HG03196 (cell line): ENCODE results near the gene MINDY4.

Experiments used
- ATAC-seq: cut with Tn5 transposase; IDR thresholded peaks from one replicate; pipeline ENCODE4 v1.9.1; 2021; ENCODE audit not compliant: unreplicated experiment

MINDY4 gene

GRCh38 chr7:30851651-30852307 is 80.6 kb downstream of the MINDY4 start:
- no peak for ATAC-seq

- ATAC-seq = no peak
Observed at GRCh38 chr7:30852308-30852684, 81.1 kb downstream of the MINDY4 start.

- ATAC-seq = no peak
Observed at GRCh38 chr7:30852744-30853288, 81.6 kb downstream of the MINDY4 start.

- ATAC-seq = no peak
Observed at GRCh38 chr7:30853576-30853975, 82.4 kb downstream of the MINDY4 start.

GRCh38 chr7:30855936-30856335 is 84.7 kb downstream of the MINDY4 start:
- no peak for ATAC-seq

GRCh38 chr7:30858576-30858975 is 87.4 kb downstream of the MINDY4 start:
- ATAC-seq = no peak

GRCh38 chr7:30859202-30859939 is 88.2 kb downstream of the MINDY4 start:
- no peak for ATAC-seq

GRCh38 chr7:30859940-30860496 is 88.8 kb downstream of the MINDY4 start:
- no peak for ATAC-seq

GRCh38 chr7:30861612-30862011 is 90.4 kb downstream of the MINDY4 start:
- no peak for ATAC-seq

GRCh38 chr7:30862995-30863705 is 91.9 kb downstream of the MINDY4 start:
- ATAC-seq = no peak

GRCh38 chr7:30863706-30864035 is 92.5 kb downstream of the MINDY4 start:
- ATAC-seq = no peak

GRCh38 chr7:30864101-30864500 is 92.9 kb downstream of the MINDY4 start:
- no peak for ATAC-seq

GRCh38 chr7:30865076-30865475 is 93.9 kb downstream of the MINDY4 start:
- no peak for ATAC-seq

GRCh38 chr7:30865821-30866220 is 94.6 kb downstream of the MINDY4 start:
- ATAC-seq = no peak

GRCh38 chr7:30866939-30867338 is 95.7 kb downstream of the MINDY4 start:
- no peak for ATAC-seq

GRCh38 chr7:30867483-30867882 is 96.3 kb downstream of the MINDY4 start:
- no peak for ATAC-seq

GRCh38 chr7:30869794-30870611 is 98.8 kb downstream of the MINDY4 start:
- no peak for ATAC-seq

GRCh38 chr7:30870821-30871518 is 99.8 kb downstream of the MINDY4 start:
- no peak for ATAC-seq

- ATAC-seq = no peak
Observed at GRCh38 chr7:30871655-30872054, 100.4 kb downstream of the MINDY4 start.

- ATAC-seq = no peak
Observed at GRCh38 chr7:30873207-30873606, 102.0 kb downstream of the MINDY4 start.
